NB4 (cell line): ENCODE results near the gene VEGFA.

Experiments
- POLR2A ChIP-seq: IDR thresholded peaks from 2 replicates; pipeline ENCODE4 v1.6.1; 2011; ENCODE audit warnings: mild to moderate bottlenecking; ENCODE audit not compliant: insufficient read length; ENCODE audit errors: extremely low read depth
- TF ChIP-seq, protein P1 (sequence below): IDR thresholded peaks from one replicate; pipeline ENCODE4 v1.5.1; 2012; ENCODE audit warnings: low read depth, low read length

DNA sequence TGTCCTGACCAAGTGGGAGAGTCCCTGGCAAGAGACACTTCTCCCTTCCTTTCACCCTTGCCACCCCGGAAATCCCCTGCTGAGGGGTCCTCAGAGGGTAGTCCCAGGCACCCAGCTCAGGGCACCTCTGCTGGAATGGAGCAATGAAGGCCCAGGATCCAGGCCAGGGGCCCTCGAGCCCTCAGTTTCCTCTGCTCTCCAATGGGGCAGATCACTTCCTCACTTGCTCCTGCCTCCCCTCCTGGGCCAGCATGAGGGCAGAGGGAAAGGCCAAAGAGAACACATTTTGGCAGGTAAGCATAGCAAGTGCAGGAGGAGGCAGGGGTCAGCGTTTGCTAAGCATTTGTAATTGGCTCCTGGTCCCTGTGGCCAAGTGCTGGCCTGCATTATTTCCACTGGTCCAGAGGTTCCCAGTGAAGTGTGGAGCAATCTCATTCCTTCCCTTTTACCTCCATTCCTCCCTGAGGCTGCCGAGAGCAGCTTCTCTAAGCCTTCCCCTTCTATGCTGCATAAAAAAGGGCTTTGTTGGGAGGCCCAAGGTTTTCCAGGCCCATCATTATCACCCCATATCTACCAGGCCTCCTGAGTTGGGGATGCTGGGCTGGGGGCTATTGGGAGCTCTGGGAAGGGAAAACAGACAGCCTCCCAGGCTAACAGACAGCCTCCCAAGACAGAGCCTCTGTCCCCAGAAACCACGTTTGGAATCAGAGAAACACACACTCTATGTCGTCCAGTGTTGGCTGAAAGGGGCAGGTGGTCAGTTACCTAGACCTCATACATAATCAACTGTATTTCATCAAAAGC lies 28.8 kb upstream of the VEGFA start:
- TF ChIP-seq, protein P1, sequence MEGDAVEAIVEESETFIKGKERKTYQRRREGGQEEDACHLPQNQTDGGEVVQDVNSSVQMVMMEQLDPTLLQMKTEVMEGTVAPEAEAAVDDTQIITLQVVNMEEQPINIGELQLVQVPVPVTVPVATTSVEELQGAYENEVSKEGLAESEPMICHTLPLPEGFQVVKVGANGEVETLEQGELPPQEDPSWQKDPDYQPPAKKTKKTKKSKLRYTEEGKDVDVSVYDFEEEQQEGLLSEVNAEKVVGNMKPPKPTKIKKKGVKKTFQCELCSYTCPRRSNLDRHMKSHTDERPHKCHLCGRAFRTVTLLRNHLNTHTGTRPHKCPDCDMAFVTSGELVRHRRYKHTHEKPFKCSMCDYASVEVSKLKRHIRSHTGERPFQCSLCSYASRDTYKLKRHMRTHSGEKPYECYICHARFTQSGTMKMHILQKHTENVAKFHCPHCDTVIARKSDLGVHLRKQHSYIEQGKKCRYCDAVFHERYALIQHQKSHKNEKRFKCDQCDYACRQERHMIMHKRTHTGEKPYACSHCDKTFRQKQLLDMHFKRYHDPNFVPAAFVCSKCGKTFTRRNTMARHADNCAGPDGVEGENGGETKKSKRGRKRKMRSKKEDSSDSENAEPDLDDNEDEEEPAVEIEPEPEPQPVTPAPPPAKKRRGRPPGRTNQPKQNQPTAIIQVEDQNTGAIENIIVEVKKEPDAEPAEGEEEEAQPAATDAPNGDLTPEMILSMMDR, result no peak
- TF ChIP-seq POLR2A, result no peak
